ENCODE results near the gene SPPL2A. TPM values are rescaled to one million over a fixed set of nuclear protein-coding genes. Genes with fewer than 3 reads are reported as not detected.

Gene SPPL2A
- total and polyA plus RNA-seq, 9 of the 15 experiments (the other 6 are each of a cell fraction or from before 2014, with no cell fraction given) = 9.8 to 66.1 (median 38.0) TPM

DNA sequence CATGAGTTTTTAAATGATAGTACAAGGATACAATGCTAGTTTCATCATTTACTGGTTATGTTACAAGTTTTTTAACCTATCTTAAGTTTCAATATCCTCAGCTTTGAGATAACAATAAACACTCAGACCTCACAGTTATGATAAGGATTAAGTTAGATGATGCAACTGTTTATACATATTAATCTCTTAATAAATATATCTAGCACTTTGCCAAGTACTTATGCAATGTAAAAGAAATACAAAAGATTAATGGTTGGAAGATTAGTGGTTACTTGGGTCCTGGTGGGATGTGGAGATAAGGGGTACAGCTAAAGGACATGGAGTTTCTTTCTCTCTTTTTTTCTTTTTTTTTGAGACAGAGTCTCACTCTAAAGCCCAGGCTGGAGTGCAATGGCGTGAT, 12.0 kb downstream of the SPPL2A start (continued):
- TF ChIP-seq NCOA2 (IDR thresholded peaks at IDR 0.05; ENCODE audit: partially characterized antibody in 2 of 2) = peak in 1 of 2 experiments; percentile 11
- TF ChIP-seq ERF (CRISPR knock-in tag; IDR thresholded peaks at IDR 0.05) = no peak
- peak; percentile 66; the same call in 1 of the 2 replicates for TF ChIP-seq ATF7 (IDR thresholded peaks at IDR 0.05)
- no peak for TF ChIP-seq ZNF143 (CRISPR knock-in tag; IDR thresholded peaks at IDR 0.05)
- TF ChIP-seq, protein P1, sequence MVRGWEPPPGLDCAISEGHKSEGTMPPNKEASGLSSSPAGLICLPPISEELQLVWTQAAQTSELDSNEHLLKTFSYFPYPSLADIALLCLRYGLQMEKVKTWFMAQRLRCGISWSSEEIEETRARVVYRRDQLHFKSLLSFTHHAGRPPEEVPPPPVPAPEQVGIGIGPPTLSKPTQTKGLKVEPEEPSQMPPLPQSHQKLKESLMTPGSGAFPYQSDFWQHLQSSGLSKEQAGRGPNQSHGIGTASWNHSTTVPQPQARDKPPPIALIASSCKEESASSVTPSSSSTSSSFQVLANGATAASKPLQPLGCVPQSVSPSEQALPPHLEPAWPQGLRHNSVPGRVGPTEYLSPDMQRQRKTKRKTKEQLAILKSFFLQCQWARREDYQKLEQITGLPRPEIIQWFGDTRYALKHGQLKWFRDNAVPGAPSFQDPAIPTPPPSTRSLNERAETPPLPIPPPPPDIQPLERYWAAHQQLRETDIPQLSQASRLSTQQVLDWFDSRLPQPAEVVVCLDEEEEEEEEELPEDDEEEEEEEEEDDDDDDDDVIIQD (CRISPR knock-in tag; IDR thresholded peaks at IDR 0.05) = no peak
- TF ChIP-seq JUND (IDR thresholded peaks at IDR 0.05; ENCODE audit: borderline replicate concordance, low read depth, low read length) = peak; percentile 41; the same call in 1 of the 2 replicates
- no peak for TF ChIP-seq JUND (tag; IDR thresholded peaks at IDR 0.05; ENCODE audit: borderline replicate concordance, low read depth, low read length)
- peak; percentile 46 for TF ChIP-seq MTA2 (IDR thresholded peaks at IDR 0.05; ENCODE audit: low read depth)
- TF ChIP-seq SMAD4 (CRISPR knock-in tag; conservative IDR thresholded peaks at IDR 0.05) = no peak
- no peak for TF ChIP-seq ASH1L (IDR thresholded peaks at IDR 0.05; ENCODE audit: borderline replicate concordance, low read depth, partially characterized antibody)
- TF ChIP-seq CEBPG (CRISPR knock-in tag; IDR thresholded peaks at IDR 0.05) = peak; percentile 59; the same call in 1 of the 2 replicates
- TF ChIP-seq CEBPG (tag; conservative IDR thresholded peaks at IDR 0.05 in 1 of 2, IDR thresholded peaks at IDR 0.05 in 1 of 2) = peak; percentile 91 to 94
- no peak for TF ChIP-seq MAX (CRISPR knock-in tag; IDR thresholded peaks at IDR 0.05)
- no peak for TF ChIP-seq BHLHE40 (IDR thresholded peaks at IDR 0.05; ENCODE audit: low read length)
- 0 out of 2 replicates have a peak, but pooled peaks have one; percentile 58 for TF ChIP-seq NBN (IDR thresholded peaks at IDR 0.05; ENCODE audit: low read depth)
- TF ChIP-seq NELFE (IDR thresholded peaks at IDR 0.05; ENCODE audit: insufficient read depth, insufficient read length) = no peak
- no peak for TF ChIP-seq XRCC4 (IDR thresholded peaks at IDR 0.05; ENCODE audit: extremely low read depth, insufficient read depth, insufficient read length)
- TF ChIP-seq, protein P2, sequence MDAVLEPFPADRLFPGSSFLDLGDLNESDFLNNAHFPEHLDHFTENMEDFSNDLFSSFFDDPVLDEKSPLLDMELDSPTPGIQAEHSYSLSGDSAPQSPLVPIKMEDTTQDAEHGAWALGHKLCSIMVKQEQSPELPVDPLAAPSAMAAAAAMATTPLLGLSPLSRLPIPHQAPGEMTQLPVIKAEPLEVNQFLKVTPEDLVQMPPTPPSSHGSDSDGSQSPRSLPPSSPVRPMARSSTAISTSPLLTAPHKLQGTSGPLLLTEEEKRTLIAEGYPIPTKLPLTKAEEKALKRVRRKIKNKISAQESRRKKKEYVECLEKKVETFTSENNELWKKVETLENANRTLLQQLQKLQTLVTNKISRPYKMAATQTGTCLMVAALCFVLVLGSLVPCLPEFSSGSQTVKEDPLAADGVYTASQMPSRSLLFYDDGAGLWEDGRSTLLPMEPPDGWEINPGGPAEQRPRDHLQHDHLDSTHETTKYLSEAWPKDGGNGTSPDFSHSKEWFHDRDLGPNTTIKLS (IDR thresholded peaks at IDR 0.05; ENCODE audit: borderline replicate concordance, low read depth) = no peak
- no peak for TF ChIP-seq FOXK1 (CRISPR knock-in tag; IDR thresholded peaks at IDR 0.05; ENCODE audit: borderline replicate concordance)
- TF ChIP-seq MEF2D (tag; conservative IDR thresholded peaks at IDR 0.05; ENCODE audit: low read depth) = no peak
- peak; percentile 49; the same call in 1 of the 2 replicates for TF ChIP-seq HES1 (IDR thresholded peaks at IDR 0.05; ENCODE audit: low read depth)
- TF ChIP-seq, protein P3, sequence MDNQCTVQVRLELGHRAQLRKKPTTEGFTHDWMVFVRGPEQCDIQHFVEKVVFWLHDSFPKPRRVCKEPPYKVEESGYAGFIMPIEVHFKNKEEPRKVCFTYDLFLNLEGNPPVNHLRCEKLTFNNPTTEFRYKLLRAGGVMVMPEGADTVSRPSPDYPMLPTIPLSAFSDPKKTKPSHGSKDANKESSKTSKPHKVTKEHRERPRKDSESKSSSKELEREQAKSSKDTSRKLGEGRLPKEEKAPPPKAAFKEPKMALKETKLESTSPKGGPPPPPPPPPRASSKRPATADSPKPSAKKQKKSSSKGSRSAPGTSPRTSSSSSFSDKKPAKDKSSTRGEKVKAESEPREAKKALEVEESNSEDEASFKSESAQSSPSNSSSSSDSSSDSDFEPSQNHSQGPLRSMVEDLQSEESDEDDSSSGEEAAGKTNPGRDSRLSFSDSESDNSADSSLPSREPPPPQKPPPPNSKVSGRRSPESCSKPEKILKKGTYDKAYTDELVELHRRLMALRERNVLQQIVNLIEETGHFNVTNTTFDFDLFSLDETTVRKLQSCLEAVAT (IDR thresholded peaks at IDR 0.05) = peak in 1 of 2 experiments; percentile 52; a peak in 1 of 4 replicates
